ENCODE measurements around the gene TUBB2B. TPM values are rescaled to one million over a fixed set of nuclear protein-coding genes. Genes with fewer than 3 reads are reported as not detected.
A peak's percentile ranks its signal among the peaks of the same experiment; 100 is the strongest.

TUBB2B gene
- total and polyA plus RNA-seq, 9 of the 15 experiments (the other 6 are each of a cell fraction or from before 2014, with no cell fraction given) = 0.11 to 9.7 (median 4.6) TPM

- TF ChIP-seq JUN (IDR thresholded peaks at IDR 0.05; ENCODE audit: borderline replicate concordance, low read depth, low read length) = no peak
- no peak for TF ChIP-seq JUN (CRISPR knock-in tag; IDR thresholded peaks at IDR 0.05; ENCODE audit: borderline replicate concordance)
- TF ChIP-seq ZNF3 (CRISPR knock-in tag; IDR thresholded peaks at IDR 0.05) = no peak
- no peak for TF ChIP-seq ZNF780A (CRISPR knock-in tag; IDR thresholded peaks at IDR 0.05)
- TF ChIP-seq ZKSCAN1 (IDR thresholded peaks at IDR 0.05; ENCODE audit: low read depth, low read length) = peak; percentile 74
- no peak for TF ChIP-seq SREBF2 (CRISPR knock-in tag; IDR thresholded peaks at IDR 0.05)
- TF ChIP-seq TAL1 (IDR thresholded peaks at IDR 0.05) = no peak
- no peak for TF ChIP-seq PHB2 (IDR thresholded peaks at IDR 0.05; ENCODE audit: low read depth)
- TF ChIP-seq ZNF77 (CRISPR knock-in tag; IDR thresholded peaks at IDR 0.05) = no peak
- peak; percentile 56; the same call in 1 of the 2 replicates for TF ChIP-seq ZBTB40 (IDR thresholded peaks at IDR 0.05)
- no peak for TF ChIP-seq ZBTB40 (CRISPR knock-in tag; IDR thresholded peaks at IDR 0.05)
- TF ChIP-seq ZNF41 (CRISPR knock-in tag; conservative IDR thresholded peaks at IDR 0.05) = no peak
- TF ChIP-seq ZNF592 (IDR thresholded peaks at IDR 0.05) = no peak
- no peak for TF ChIP-seq HNRNPH1 (optimal IDR thresholded peaks at IDR 0.05; ENCODE audit: low read depth, low read length)
- TF ChIP-seq MEIS2 (IDR thresholded peaks at IDR 0.05; ENCODE audit: partially characterized antibody) = no peak
- no peak for TF ChIP-seq CBFA2T3 (IDR thresholded peaks at IDR 0.05)
- TF ChIP-seq ASH1L (IDR thresholded peaks at IDR 0.05; ENCODE audit: borderline replicate concordance, low read depth, partially characterized antibody) = no peak
- no peak for TF ChIP-seq RFX5 (IDR thresholded peaks at IDR 0.05; ENCODE audit: low read depth, low read length)
Observed at GRCh38 chr6:3259491-3259958, 32.1 kb upstream of the TUBB2B start (continued).
